Right atrium auricular region (tissue), 2 donors: ENCODE results near the gene SYTL5. TPM values are rescaled to one million over a fixed set of nuclear protein-coding genes. Genes with fewer than 3 reads are reported as not detected.

ENCODE experiments used
- DNase-seq: peaks from one replicate; pipeline ENCODE4 v3.0.0-alpha.2; 2019; ENCODE audit warnings: low spot score
- H3K27ac ChIP-seq, 2 donors: fragments of 200-600 bp; sonication (generic); 1 replicate in 1 of 2; 2 replicates in 1 of 2; pipeline ENCODE4 v1.5.1; 2016 to 2019
- H3K27me3 ChIP-seq, 2 donors: fragments of 200-600 bp; sonication (generic); one replicate each; pipeline versions ENCODE4 v1.5.1 to v1.6.0; 2017 to 2019
- H3K36me3 ChIP-seq: fragments of 200-600 bp; sonication (generic); one replicate; pipeline ENCODE4 v1.5.1; 2016
- H3K4me1 ChIP-seq, 2 donors: fragments of 200-600 bp; sonication (generic); one replicate each; pipeline versions ENCODE4 v1.5.1 to v1.6.0; 2017 to 2019
- H3K4me3 ChIP-seq, 2 donors: fragments of 200-600 bp; sonication (generic); 1 replicate in 1 of 2; 2 replicates in 1 of 2; pipeline ENCODE4 v1.5.1; 2017 to 2019; ENCODE audit warnings: mild to moderate bottlenecking in 1 of 2, moderate library complexity in 1 of 2
- H3K9me3 ChIP-seq, 2 donors: fragments of 200-600 bp; sonication (generic); one replicate each; pipeline ENCODE4 v1.5.1; 2019
- CTCF ChIP-seq, 2 donors: fragments of 200-600 bp; sonication (generic); IDR thresholded peaks; one replicate each; pipeline ENCODE4 v1.5.1; 2019; ENCODE audit warnings: antibody characterized with exemption in 2 of 2
- total RNA-seq, 2 donors: library from RNA; depleted of rRNA; stranded (reverse); fragments of >200 nt; gene quantifications; one replicate each; pipeline ENCODE4 v1.1.0, GENCODE V29; 2016

The SYTL5 gene
- total RNA-seq, 2 donors from 2014 or later: 0.39 TPM; not detected in 1

GRCh38 chrX:38103857-38104812 lies 97.8 kb downstream of the SYTL5 start:
- Histone ChIP-seq H3K27ac (no peak overlapping the region), H3K4me3 (no peak overlapping the region), H3K36me3 (no peaks in the 10 kb centered on the region), H3K9me3 (peaks cover 0 to 18% of the 10 kb centered on the region in 2 donors), H3K27me3 (no peaks in the 10 kb centered on the region), H3K4me1 (no peaks in the 10 kb centered on the region)
- DNase-seq: no peak
- no peak for TF ChIP-seq CTCF (IDR thresholded peaks at IDR 0.05)

GRCh38 chrX:38105216-38105725 lies 98.9 kb downstream of the SYTL5 start:
- no peak for TF ChIP-seq CTCF (IDR thresholded peaks at IDR 0.05)
- Histone ChIP-seq H3K36me3 (no peaks in the 10 kb centered on the region), H3K4me3 (no peak overlapping the region)

GRCh38 chrX:38106991-38107655 lies 100.8 kb downstream of the SYTL5 start:
- no peaks in the 10 kb centered on the region for H3K4me1 ChIP-seq
- H3K36me3 ChIP-seq: no peaks in the 10 kb centered on the region
- H3K9me3 ChIP-seq: no peaks in the 10 kb centered on the region
- no peaks in the 10 kb centered on the region for H3K27me3 ChIP-seq
- no peak for DNase-seq
- no peak overlapping the region for H3K27ac ChIP-seq
- no peak overlapping the region for H3K4me3 ChIP-seq
- TF ChIP-seq CTCF (IDR thresholded peaks at IDR 0.05): no peak

More at GRCh38 chrX:38105216-38105725, 98.9 kb downstream of the SYTL5 start:
- Histone ChIP-seq H3K27me3 (no peaks in the 10 kb centered on the region), H3K4me1 (no peaks in the 10 kb centered on the region), H3K27ac (no peak overlapping the region), H3K9me3 (peaks cover 0 to 6% of the 10 kb centered on the region in 2 donors)
- DNase-seq: no peak

GRCh38 chrX:38108364-38108763 lies 102.0 kb downstream of the SYTL5 start:
- no peak for TF ChIP-seq CTCF (IDR thresholded peaks at IDR 0.05)
- Histone ChIP-seq H3K27me3 (no peaks in the 10 kb centered on the region), H3K36me3 (no peaks in the 10 kb centered on the region), H3K4me1 (no peaks in the 10 kb centered on the region), H3K27ac (no peak overlapping the region), H3K9me3 (no peaks in the 10 kb centered on the region), H3K4me3 (no peak overlapping the region)
- no peak for DNase-seq

GRCh38 chrX:38109042-38109898 lies 102.9 kb downstream of the SYTL5 start:
- no peaks in the 10 kb centered on the region for H3K9me3 ChIP-seq
- no peak overlapping the region for H3K4me3 ChIP-seq
- DNase-seq: no peak
- H3K4me1 ChIP-seq: no peaks in the 10 kb centered on the region
- H3K27me3 ChIP-seq: no peaks in the 10 kb centered on the region
- H3K27ac ChIP-seq: no peak overlapping the region
- no peaks in the 10 kb centered on the region for H3K36me3 ChIP-seq
- no peak for TF ChIP-seq CTCF (IDR thresholded peaks at IDR 0.05)
